SHP77 treated with DMSO at 0.1 percent for 48 hours (cell line): ENCODE results near the gene ZRANB3.

Experiments
- DNase-seq: peaks from one replicate; lab custom pipeline; 2025; lab: John Stamatoyannopoulos, UW

ZRANB3 gene

GRCh38 chr2:135252805-135253458 lies 278.1 kb downstream of the ZRANB3 start:
- DNase-seq: no peak

DNA sequence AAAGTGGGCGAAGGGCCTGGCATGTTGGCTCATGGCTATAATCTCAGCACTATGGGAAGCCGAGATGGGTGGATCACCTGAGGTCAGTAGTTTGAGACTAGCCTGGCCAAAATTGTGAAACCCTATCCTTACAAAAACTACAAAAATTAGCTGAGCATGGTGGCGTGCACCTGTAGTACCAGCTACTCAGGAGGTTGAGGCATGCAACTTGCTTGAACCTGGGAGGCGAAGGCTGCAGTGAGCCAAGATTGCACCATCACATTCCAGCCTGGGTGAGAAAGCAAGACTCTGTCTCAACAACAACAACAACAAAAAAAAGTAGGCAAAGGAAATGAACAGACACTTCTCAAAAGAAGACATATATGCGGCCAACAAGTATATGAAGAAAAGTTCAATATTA lies 282.4 kb downstream of the ZRANB3 start:
- DNase-seq: no peak

GRCh38 chr2:135246711-135247270 lies 284.2 kb downstream of the ZRANB3 start:
- no peak for DNase-seq

DNA sequence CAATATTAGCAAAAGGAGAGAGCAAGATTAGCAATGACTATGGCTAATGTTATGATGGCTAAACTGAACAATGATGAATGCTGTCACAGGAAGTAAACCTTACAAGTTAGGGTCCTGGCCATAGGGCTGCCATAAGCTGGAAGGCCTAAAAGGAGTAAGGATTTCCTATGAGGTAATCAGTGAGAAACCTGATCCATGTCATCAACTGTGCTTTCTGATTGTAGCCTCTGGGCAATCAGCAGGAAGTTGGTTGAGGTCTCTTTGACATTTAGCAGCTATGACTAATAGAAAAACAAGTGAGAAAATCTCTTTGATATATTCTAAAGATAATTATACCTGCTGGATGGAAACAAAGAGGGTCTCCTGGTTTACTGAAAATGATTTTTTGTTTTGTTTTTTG lies 285.9 kb downstream of the ZRANB3 start:
- DNase-seq: no peak

GRCh38 chr2:135238651-135239050 lies 292.4 kb downstream of the ZRANB3 start:
- DNase-seq: no peak

GRCh38 chr2:135230150-135230549 lies 300.9 kb downstream of the ZRANB3 start:
- no peak for DNase-seq

DNA sequence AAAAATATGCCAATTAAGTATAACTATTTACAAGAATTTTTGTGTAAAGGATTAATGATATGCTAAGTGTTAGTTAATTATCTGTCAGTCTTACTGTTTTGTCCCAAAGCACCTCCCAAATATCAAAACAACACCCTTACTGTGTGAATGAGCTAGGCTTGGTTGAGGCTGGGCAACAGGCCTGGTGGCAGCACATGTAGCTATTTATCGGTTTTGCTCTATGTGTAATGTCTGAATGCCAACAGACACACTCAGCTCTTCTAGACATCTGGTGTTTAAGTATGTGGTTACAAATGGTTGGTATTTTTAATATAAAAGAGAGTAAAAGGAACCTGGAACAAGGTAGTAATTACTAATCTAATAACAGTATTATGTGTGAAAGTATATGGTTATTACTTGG lies 303.6 kb downstream of the ZRANB3 start:
- no peak for DNase-seq

GRCh38 chr2:135226961-135227360 lies 304.1 kb downstream of the ZRANB3 start:
- DNase-seq: no peak

- no peak for DNase-seq
These were observed 305.2 kb downstream of the ZRANB3 start for GRCh38 chr2:135225781-135226180.

GRCh38 chr2:135219226-135219625 lies 311.8 kb downstream of the ZRANB3 start:
- no peak for DNase-seq

DNA sequence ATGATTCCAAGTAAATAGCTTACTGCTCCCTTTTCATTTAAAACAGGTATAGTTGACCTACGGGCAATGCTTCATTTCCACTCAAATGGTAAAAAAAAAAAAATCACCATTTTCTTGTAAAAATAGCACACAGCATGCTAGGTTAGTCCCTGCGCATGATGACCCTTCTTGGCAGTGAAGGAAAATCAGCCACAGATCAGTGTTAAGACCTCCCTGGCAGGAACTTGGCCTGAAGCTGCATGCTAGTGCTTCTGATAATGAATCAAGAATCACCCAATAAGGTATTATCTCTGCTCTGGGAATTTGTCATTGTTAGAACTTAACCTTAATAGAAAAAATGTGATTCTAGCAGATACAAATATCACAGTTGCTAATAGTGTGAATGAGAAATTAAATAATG lies 312.6 kb downstream of the ZRANB3 start:
- DNase-seq: no peak

DNA sequence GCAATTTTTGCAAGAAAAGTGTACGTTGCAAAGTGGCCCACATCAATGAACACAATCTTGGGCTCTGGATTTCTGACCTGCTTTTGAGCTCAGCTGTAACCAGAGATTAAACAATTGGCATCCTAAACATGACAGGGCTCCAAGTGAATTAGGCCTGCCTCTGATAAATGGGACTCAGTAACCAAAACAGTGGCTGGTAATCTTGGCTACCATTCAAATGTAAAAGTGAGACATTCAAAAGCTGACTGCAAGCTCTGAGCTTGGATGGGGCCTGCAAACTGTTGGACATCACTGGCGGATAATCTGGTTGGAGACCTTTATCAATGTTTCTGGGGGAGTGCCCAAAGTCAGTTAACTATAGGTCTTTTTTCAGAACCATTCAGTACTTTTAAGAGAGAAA lies 318.3 kb downstream of the ZRANB3 start:
- DNase-seq: no peak

DNA sequence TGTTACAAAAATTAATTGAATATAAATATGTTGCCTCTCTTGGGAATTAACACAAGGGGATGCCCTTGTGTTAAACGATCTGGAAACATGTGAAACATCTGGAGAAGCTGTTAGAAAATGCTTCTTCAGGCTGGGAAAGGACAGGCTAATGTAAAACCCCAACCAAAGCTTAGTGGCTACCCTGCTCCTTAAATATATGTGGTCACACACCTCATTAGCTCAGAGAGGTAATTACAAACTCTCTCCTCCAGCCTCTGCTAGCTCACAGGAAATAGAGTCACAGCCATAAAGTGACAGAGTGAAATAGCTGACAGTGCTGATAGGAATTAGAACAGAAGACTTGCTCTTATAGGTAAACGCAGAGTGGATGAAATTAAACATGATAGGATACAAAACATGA lies 323.0 kb downstream of the ZRANB3 start:
- no peak for DNase-seq

- no peak for DNase-seq
These were observed 327.1 kb downstream of the ZRANB3 start for GRCh38 chr2:135203944-135204343.

GRCh38 chr2:135202751-135203150 lies 328.3 kb downstream of the ZRANB3 start:
- DNase-seq: no peak

GRCh38 chr2:135198481-135198880 lies 332.5 kb downstream of the ZRANB3 start:
- no peak for DNase-seq

DNA sequence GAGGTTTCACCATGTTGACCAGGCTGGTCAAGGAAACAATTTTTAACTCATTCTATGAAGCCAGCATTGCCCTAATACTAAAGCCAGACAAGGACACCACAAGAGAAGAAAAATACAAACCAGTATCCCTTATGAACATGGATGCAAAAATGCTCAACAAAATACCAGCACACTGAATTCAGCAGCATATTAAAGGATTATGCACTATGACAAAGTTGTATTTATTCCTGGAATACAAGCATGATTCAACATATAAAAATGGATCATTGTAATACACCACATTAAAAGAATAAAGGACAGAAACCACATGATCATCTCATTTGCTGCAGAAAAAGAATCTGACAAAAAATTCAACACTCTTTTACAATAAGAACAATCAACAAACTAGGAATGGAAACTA lies 340.2 kb downstream of the ZRANB3 start:
- no peak for DNase-seq

DNA sequence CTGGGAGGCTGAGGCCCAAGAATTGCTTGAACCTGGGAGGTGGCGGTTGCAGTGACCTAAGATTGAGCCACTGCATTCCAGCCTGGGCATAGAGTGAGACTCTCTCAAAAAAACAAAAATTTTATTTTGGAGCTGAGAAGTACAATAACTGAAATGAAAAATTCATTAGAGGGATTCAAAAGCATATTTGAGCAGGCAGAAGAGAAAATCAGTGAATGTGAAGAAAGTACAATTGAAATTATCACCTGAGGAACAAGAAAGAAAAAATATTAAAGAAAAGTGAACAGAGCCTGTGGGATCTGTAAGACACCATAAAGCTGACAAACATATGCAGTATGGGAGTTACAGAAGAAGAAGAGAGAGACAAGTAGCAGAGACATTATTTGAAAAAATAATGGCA lies 341.9 kb downstream of the ZRANB3 start:
- no peak for DNase-seq

DNA sequence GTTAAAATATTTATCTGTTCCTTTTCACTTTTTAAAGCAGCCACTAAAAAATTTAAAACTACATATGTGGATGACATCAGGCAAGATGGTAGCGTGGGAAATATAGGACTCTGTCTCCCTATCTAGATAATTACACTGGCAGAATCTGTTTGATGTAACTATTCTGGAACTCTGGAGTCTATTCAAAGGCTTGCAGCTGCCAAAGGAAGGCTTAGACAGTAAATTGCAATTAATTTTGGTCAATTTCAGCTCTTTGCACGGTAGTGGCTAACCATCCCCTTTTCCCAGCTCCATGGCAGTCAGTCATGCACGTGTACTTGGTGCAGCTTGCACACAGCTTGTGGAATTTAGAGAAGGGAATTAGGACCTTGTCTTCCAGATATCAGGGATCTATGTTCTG lies 343.7 kb downstream of the ZRANB3 start:
- DNase-seq: no peak

DNA sequence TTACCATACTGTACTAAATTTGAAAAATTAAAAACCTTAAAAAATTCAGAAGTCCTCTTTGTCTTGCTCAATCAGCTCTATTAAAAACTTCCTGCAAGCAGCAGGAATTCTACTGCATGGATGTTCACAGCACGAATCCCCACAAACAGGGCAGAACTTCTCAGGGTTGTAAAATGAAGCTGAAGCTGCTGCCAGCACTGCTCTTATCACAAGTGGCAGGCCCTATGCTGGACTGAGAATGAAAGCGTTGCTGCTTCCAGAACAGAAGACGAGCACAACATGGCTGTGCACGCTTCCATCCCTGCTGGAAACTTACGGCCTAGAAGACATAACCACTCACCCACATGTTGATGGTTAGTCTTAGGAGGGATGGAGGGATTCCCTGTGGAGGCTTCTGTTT lies 345.0 kb downstream of the ZRANB3 start:
- DNase-seq: no peak

DNA sequence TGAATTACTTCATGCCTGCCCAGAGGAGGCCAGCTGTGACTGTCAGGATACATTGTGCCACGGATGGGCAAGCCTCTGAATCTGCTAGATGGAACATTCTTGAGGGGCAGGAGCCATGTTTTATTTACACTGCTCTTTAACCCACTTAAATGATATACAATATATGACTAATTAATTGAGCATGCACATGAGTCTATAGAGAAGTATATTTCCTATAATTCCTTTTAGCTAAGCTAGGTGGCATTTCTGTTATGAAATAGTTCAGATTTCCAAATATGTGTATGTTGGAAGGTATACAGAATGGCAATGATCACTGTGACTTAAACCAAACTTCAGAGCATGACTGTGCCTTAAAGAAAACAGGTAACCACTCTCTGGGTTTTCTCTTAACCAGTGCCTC lies 347.2 kb downstream of the ZRANB3 start:
- no peak for DNase-seq

GRCh38 chr2:135182601-135183000 lies 348.4 kb downstream of the ZRANB3 start:
- DNase-seq: no peak

DNA sequence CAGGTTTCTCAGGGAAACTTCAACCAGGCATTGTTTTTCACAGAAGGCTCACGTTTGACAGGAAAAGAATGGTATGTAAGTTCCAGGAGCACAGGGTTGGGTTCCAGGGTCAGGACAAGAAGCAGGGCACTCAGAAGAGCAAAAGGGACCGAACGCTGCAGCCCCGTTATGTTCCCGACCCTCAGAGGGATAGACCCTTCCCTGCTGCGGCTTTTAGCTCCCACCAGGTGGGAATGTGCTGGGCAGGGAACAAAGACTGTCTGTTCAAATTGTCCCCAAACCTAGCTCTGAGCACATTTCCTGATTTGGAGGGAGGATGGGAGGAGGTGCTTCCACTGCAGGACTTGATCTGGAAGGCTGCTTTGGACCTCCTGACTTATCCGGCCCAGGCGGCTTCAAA lies 348.8 kb downstream of the ZRANB3 start:
- no peak for DNase-seq

DNA sequence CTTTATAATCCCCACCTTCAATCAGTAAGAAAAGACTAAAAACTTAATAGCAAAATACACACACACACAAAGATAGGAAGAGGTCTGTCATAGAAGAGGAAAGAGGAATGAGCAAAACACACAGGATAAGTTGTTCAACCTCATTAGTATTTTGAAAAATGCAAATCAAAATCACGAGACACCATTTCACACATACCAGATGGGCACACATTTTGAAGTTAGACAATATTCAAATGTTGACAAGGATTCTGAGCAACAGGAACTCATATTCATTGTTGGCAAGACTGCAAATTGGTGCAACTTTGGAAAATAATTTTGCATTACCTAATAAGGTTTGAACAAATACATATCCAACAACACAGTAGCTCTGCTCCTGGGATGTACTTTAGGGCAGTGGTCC lies 351.3 kb downstream of the ZRANB3 start:
- DNase-seq: no peak
